Activated CD8-positive, alpha-beta memory T cell treated with anti-CD3 and anti-CD28 coated beads, Interleukin-2, amount 10 ng/mL, durations not matched to agents 7 days and 5 days (primary cell): ENCODE measurements around the gene ADAMTS13. TPM values are rescaled to one million over a fixed set of nuclear protein-coding genes. Genes with fewer than 3 reads are reported as not detected.
A peak's percentile ranks its signal among the peaks of the same experiment; 100 is the strongest.
"Not testable (repeated sequence)": the region's sequence is repeated elsewhere in the genome, so short reads cannot be mapped to it uniquely, and the experiment has no call there.

Source experiments
- ATAC-seq: fragments of 150-1000 bp; cut with Tn5 transposase; one replicate; pipeline ENCODE4 v1.10.0; 2021; ENCODE audit warnings: moderate library complexity
- CTCF ChIA-PET: fragments of 350-600 bp; sonication (Branson Sonifier 250); formaldehyde crosslinking; loops from one replicate; lab custom pipeline; 2021; ENCODE audit warnings: antibody characterized with exemption; lab: Charles Lee
- DNase-seq: peaks from one replicate; pipeline ENCODE4 v3.0.0-alpha.2; 2020
- H3K27ac Mint-ChIP-seq: one replicate; pipeline ENCODE4 v1.8.0; 2021; ENCODE audit warnings: mild to moderate bottlenecking, mixed read lengths
- H3K27me3 Mint-ChIP-seq: one replicate; pipeline ENCODE4 v1.8.0; 2021; ENCODE audit warnings: mixed read lengths
- H3K36me3 Mint-ChIP-seq: one replicate; pipeline ENCODE4 v1.8.0; 2021; ENCODE audit warnings: mild to moderate bottlenecking, mixed read lengths
- H3K4me1 Mint-ChIP-seq: one replicate; pipeline ENCODE4 v1.8.0; 2021; ENCODE audit warnings: mixed read lengths
- H3K4me3 Mint-ChIP-seq: one replicate; pipeline ENCODE4 v1.8.0; 2021; ENCODE audit warnings: mild to moderate bottlenecking, moderate library complexity, mixed read lengths
- H3K9me3 Mint-ChIP-seq: one replicate; pipeline ENCODE4 v1.8.0; 2022; ENCODE audit warnings: low read depth, mixed read lengths
- total RNA-seq, 2 experiments: library from RNA; stranded (reverse); gene quantifications; one replicate each; pipeline ENCODE4 v1.2.3, GENCODE V29; 2021

The ADAMTS13 gene
- total RNA-seq, 2 experiments from 2014 or later: 2.6 to 2.7 TPM

- Mint-ChIP-seq H3K4me1 (peaks cover 4% of the 10 kb centered on the region), H3K27ac (no peak overlapping the region), H3K36me3 (no peaks in the 10 kb centered on the region), H3K9me3 (no peaks in the 10 kb centered on the region), H3K27me3 (no peaks in the 10 kb centered on the region), H3K4me3 (no peak overlapping the region)
- DNase-seq: no peak
- CTCF ChIA-PET: no interaction called here
- no peak for ATAC-seq
Observed at GRCh38 chr9:133437753-133438531, 15.8 kb downstream of the ADAMTS13 start.

GRCh38 chr9:133439337-133439736 lies 17.2 kb downstream of the ADAMTS13 start:
- Mint-ChIP-seq H3K4me1 (peaks cover 4% of the 10 kb centered on the region), H3K4me3 (no peak overlapping the region), H3K27ac (peak overlapping the region; percentile 10), H3K27me3 (no peaks in the 10 kb centered on the region), H3K36me3 (no peaks in the 10 kb centered on the region), H3K9me3 (no peaks in the 10 kb centered on the region)
- DNase-seq (no peak), ATAC-seq (no peak)
- CTCF ChIA-PET: no interaction called here

GRCh38 chr9:133440874-133441273 lies 18.7 kb downstream of the ADAMTS13 start:
- H3K27ac Mint-ChIP-seq: no peak overlapping the region
- CTCF ChIA-PET: no interaction called here
- H3K27me3 Mint-ChIP-seq: no peaks in the 10 kb centered on the region

GRCh38 chr9:133441571-133441970 lies 19.4 kb downstream of the ADAMTS13 start:
- no peaks in the 10 kb centered on the region for H3K9me3 Mint-ChIP-seq
- H3K27ac Mint-ChIP-seq: no peak overlapping the region
- no peak overlapping the region for H3K4me3 Mint-ChIP-seq
- CTCF ChIA-PET: interaction anchor here (0.9 to 1.7 kb wide), 2 partner anchors 45 to 203 kb away, joined by 3 read pairs; no protein-coding TSS in a partner anchor
- H3K27me3 Mint-ChIP-seq: peaks cover 3% of the 10 kb centered on the region
- H3K4me1 Mint-ChIP-seq: peaks cover 4% of the 10 kb centered on the region
- no peaks in the 10 kb centered on the region for H3K36me3 Mint-ChIP-seq
- ATAC-seq (no peak), DNase-seq (no peak)

More at GRCh38 chr9:133440874-133441273, 18.7 kb downstream of the ADAMTS13 start:
- Mint-ChIP-seq H3K9me3 (no peaks in the 10 kb centered on the region), H3K4me3 (no peak overlapping the region), H3K4me1 (peaks cover 4% of the 10 kb centered on the region), H3K36me3 (no peaks in the 10 kb centered on the region)
- DNase-seq (no peak), ATAC-seq (no peak)

GRCh38 chr9:133443248-133443647 lies 21.1 kb downstream of the ADAMTS13 start:
- CTCF ChIA-PET: interaction anchor here (1.4 to 1.7 kb wide), 2 partner anchors 36 to 205 kb away, joined by 3 read pairs; partner anchors contain the start of gene SLC2A6

GRCh38 chr9:133443982-133444381 lies 21.8 kb downstream of the ADAMTS13 start:
- H3K27me3 Mint-ChIP-seq: peaks cover 3% of the 10 kb centered on the region
- DNase-seq: no peak
- H3K4me3 Mint-ChIP-seq: no peak overlapping the region
- no peak overlapping the region for H3K27ac Mint-ChIP-seq
- H3K9me3 Mint-ChIP-seq: no peaks in the 10 kb centered on the region
- CTCF ChIA-PET: interaction anchor here (1.4 kb wide), 1 partner anchor 35 kb away, joined by 3 read pairs; the partner anchor contains the start of gene SLC2A6
- no peaks in the 10 kb centered on the region for H3K36me3 Mint-ChIP-seq
- ATAC-seq: no peak
- peaks cover 4% of the 10 kb centered on the region for H3K4me1 Mint-ChIP-seq

More at GRCh38 chr9:133443248-133443647, 21.1 kb downstream of the ADAMTS13 start:
- DNase-seq (no peak), ATAC-seq (no peak)
- Mint-ChIP-seq H3K4me1 (peaks cover 4% of the 10 kb centered on the region), H3K27ac (no peak overlapping the region), H3K27me3 (peaks cover 3% of the 10 kb centered on the region), H3K4me3 (no peak overlapping the region), H3K9me3 (no peaks in the 10 kb centered on the region), H3K36me3 (no peaks in the 10 kb centered on the region)

- no peak for DNase-seq
- Mint-ChIP-seq H3K4me1 (no peaks in the 10 kb centered on the region), H3K4me3 (no peak overlapping the region), H3K27me3 (peaks cover 3% of the 10 kb centered on the region), H3K36me3 (no peaks in the 10 kb centered on the region), H3K27ac (no peak overlapping the region), H3K9me3 (no peaks in the 10 kb centered on the region)
- ATAC-seq: no peak
- CTCF ChIA-PET: no interaction called here
Observed at GRCh38 chr9:133445293-133445969, 23.3 kb downstream of the ADAMTS13 start.

- no peak overlapping the region for H3K4me3 Mint-ChIP-seq
- DNase-seq: no peak
- no peaks in the 10 kb centered on the region for H3K4me1 Mint-ChIP-seq
- no peaks in the 10 kb centered on the region for H3K36me3 Mint-ChIP-seq
- CTCF ChIA-PET: no interaction called here
- H3K27ac Mint-ChIP-seq: no peak overlapping the region
- peaks cover 3% of the 10 kb centered on the region for H3K27me3 Mint-ChIP-seq
- ATAC-seq: no peak
- H3K9me3 Mint-ChIP-seq: no peaks in the 10 kb centered on the region
Observed at GRCh38 chr9:133448487-133448972, 26.4 kb downstream of the ADAMTS13 start.

GRCh38 chr9:133449760-133450159 lies 27.6 kb downstream of the ADAMTS13 start:
- ATAC-seq (no peak), DNase-seq (no peak)
- no peak overlapping the region for H3K4me3 Mint-ChIP-seq
- H3K27ac Mint-ChIP-seq: no peak overlapping the region
- CTCF ChIA-PET: no interaction called here
- no peaks in the 10 kb centered on the region for H3K9me3 Mint-ChIP-seq
- no peaks in the 10 kb centered on the region for H3K36me3 Mint-ChIP-seq
- H3K4me1 Mint-ChIP-seq: no peaks in the 10 kb centered on the region
- peaks cover 3% of the 10 kb centered on the region for H3K27me3 Mint-ChIP-seq

- H3K36me3 Mint-ChIP-seq, ATAC-seq, H3K4me1 Mint-ChIP-seq, DNase-seq, CTCF ChIA-PET, H3K27ac Mint-ChIP-seq, H3K9me3 Mint-ChIP-seq, H3K4me3 Mint-ChIP-seq, H3K27me3 Mint-ChIP-seq: not testable (repeated sequence)
Observed at GRCh38 chr9:133451865-133452264, 29.7 kb downstream of the ADAMTS13 start.

- DNase-seq: no peak
Observed at GRCh38 chr9:133452562-133452961, 30.4 kb downstream of the ADAMTS13 start.

GRCh38 chr9:133453651-133454050 lies 31.5 kb downstream of the ADAMTS13 start:
- Mint-ChIP-seq H3K4me3 (no peak overlapping the region), H3K27me3 (peaks cover 2% of the 10 kb centered on the region), H3K9me3 (no peaks in the 10 kb centered on the region), H3K4me1 (no peaks in the 10 kb centered on the region), H3K36me3 (no peaks in the 10 kb centered on the region), H3K27ac (no peak overlapping the region)
- no peak for DNase-seq
- CTCF ChIA-PET: interaction anchor here (3.0 kb wide), 1 partner anchor 268 kb away, joined by 7 read pairs; no protein-coding TSS in a partner anchor
- ATAC-seq: no peak

More at GRCh38 chr9:133452562-133452961, 30.4 kb downstream of the ADAMTS13 start:
- Mint-ChIP-seq H3K9me3 (no peaks in the 10 kb centered on the region), H3K27ac (no peak overlapping the region), H3K4me3 (no peak overlapping the region), H3K4me1 (no peaks in the 10 kb centered on the region), H3K36me3 (no peaks in the 10 kb centered on the region), H3K27me3 (no peaks in the 10 kb centered on the region)
- ATAC-seq: no peak
- CTCF ChIA-PET: no interaction called here

- H3K4me3 Mint-ChIP-seq: no peak overlapping the region
- ATAC-seq: no peak
- no peak for DNase-seq
- H3K36me3 Mint-ChIP-seq: no peaks in the 10 kb centered on the region
- H3K9me3 Mint-ChIP-seq: no peaks in the 10 kb centered on the region
- no peak overlapping the region for H3K27ac Mint-ChIP-seq
- peaks cover 5% of the 10 kb centered on the region for H3K27me3 Mint-ChIP-seq
- no peaks in the 10 kb centered on the region for H3K4me1 Mint-ChIP-seq
- CTCF ChIA-PET: interaction anchor here (3.0 kb wide), 1 partner anchor 269 kb away, joined by 7 read pairs; no protein-coding TSS in a partner anchor
Observed at GRCh38 chr9:133454325-133454724, 32.2 kb downstream of the ADAMTS13 start.
